ENCODE results near the gene MPZL1.
"Not testable (repeated sequence)": the region's sequence is repeated elsewhere in the genome, so short reads cannot be mapped to it uniquely, and the experiment has no call there.

DNA sequence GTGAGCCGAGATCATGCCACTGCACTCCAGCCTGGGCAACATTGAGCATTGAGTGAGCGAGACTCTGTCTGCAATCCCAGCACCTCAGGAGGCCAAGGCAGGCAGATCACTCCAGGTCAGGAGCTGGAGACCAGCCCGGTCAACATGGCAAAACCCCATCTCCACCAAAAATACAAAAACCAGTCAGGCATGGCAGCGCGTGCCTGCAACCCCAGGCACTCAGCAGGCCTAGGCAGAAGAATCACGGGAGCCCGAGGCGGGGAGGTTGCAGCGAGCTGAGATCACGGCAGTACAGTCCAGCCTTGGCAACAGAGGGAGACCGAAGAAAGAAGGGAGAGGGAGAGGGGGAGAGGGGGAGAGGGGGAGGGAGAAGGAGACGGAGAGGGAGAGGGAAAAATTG is 84.9 kb downstream of the MPZL1 start:
- TF ChIP-seq, protein P1, sequence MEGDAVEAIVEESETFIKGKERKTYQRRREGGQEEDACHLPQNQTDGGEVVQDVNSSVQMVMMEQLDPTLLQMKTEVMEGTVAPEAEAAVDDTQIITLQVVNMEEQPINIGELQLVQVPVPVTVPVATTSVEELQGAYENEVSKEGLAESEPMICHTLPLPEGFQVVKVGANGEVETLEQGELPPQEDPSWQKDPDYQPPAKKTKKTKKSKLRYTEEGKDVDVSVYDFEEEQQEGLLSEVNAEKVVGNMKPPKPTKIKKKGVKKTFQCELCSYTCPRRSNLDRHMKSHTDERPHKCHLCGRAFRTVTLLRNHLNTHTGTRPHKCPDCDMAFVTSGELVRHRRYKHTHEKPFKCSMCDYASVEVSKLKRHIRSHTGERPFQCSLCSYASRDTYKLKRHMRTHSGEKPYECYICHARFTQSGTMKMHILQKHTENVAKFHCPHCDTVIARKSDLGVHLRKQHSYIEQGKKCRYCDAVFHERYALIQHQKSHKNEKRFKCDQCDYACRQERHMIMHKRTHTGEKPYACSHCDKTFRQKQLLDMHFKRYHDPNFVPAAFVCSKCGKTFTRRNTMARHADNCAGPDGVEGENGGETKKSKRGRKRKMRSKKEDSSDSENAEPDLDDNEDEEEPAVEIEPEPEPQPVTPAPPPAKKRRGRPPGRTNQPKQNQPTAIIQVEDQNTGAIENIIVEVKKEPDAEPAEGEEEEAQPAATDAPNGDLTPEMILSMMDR (IDR thresholded peaks at IDR 0.05; ENCODE audit: extremely low read depth in 1 of 2, insufficient read depth in 1 of 2, low read depth in 1 of 2, low read length in 2 of 2): not testable (repeated sequence)
- not testable (repeated sequence) for TF ChIP-seq POLR2AphosphoS5 (IDR thresholded peaks at IDR 0.05; ENCODE audit: insufficient read depth, low read depth, low read length); POLR2A (IDR thresholded peaks at IDR 0.05; ENCODE audit: low read depth, low read length); MYC (IDR thresholded peaks at IDR 0.05; ENCODE audit: low read depth, low read length); FOS (IDR thresholded peaks at IDR 0.05; ENCODE audit: borderline replicate concordance, insufficient read depth, low read length); EZH2 (IDR thresholded peaks at IDR 0.05; ENCODE audit: borderline replicate concordance, low read depth, low read length, severe bottlenecking); GATA2 (IDR thresholded peaks at IDR 0.05; ENCODE audit: insufficient read depth, insufficient read length, low read depth, low read length)
- TF ChIP-seq, protein P2, sequence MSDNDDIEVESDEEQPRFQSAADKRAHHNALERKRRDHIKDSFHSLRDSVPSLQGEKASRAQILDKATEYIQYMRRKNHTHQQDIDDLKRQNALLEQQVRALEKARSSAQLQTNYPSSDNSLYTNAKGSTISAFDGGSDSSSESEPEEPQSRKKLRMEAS (IDR thresholded peaks at IDR 0.05; ENCODE audit: insufficient read depth, insufficient read length): not testable (repeated sequence)
